Activated CD4-positive, alpha-beta T cell treated with anti-CD3 and anti-CD28 coated beads, Interleukin-2, amount 50 U/mL, for 48 hours (primary cell): Measurements from ENCODE around the gene POLE.

Experiments used
- DNase-seq, 2 experiments: peaks; one replicate each; pipeline ENCODE4 v3.0.0-alpha.2; 2020

POLE gene

DNA sequence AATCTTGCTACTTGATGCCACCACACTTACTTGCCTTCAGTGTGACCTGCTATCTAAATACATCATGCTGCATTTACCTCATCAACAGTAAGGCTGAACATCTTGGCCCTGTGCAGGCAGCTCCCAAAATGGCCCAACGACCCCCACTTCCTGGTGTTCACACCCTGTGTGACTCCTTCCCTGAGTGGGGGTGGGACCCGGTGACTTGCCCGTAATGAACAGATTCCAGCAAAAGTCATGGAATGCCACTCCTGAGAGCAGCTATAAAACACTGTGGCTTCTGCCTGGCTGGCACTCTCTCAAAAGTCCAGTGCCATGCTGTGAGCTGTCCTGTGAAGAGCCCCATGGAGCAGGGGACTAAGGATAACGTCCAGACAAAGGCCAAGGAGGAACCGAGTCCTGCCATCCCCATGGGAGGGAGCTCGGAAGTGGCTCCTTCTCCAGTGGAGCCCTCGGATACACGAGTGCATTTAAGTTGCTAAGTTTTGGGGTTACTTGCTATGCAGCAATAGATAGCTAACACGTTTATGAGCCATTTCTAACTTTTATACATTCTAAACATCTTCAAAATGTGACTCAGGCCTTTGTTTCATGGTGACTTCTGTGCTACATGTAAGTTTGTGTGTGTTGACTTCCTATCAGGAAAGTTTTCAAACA lies 35.6 kb downstream of the POLE start:
- DNase-seq: no peak

DNA sequence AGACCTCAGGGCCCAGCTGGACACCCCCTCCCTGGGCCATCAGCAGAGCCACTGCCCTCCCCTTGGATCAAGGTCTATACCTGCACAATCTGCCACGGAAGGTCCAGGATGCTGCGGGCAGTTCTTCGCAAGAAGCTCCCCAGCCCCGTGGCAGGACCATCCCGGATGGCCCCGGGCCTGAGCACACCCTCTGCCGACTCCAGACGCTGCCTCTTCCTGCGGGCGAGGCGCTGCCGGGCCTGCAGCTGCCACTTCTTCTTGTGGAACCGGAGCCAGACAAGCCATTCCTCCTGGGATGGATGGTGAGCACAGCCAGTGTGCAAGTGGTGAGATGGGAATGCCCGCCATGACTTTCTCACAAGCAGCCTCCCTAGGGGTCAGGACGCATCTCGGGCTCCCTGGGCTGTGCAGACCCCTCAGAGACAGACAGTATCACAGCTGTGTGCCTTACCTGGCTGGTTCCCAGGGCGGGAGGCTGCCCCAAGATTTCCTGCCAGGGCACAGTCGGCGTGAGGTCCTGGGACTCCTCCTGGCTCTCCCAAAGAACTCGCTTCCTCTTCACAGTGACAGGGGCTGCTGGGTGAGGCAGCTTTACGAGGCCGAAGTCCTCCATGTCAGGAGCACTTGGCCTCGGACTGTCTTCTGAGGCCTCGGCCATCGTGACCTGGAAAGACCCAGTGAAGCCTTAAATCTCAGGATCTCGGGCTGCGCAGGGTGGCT lies 37.8 kb downstream of the POLE start:
- DNase-seq: no peak

DNA sequence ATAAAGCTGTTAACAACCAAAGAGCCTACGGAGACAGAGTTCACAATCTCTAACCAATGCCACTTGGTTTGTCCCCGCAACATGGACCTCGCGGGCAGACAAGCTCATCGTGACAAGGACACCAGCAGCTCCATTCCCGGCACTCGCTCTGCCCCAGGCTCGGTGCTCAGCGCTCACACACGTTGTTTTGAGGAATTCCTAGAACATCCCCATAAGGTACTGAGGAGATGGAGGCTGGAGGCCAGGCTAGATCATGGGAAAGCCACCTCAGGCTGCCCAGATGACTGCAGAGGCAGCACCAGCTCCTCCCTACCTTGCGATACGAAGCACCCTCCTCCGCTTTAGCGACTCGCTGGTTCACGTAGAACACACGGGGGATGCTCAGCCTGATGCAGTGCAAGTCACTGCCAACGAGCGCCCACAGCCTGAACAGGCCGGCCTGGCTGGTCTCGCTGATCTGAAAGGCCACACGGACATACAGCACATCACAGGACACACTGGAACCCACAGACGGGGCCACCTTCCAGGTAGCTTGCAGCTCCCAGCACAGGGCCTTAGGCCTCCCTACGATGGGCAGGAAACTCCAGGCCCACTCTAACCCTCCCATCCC lies 38.4 kb downstream of the POLE start:
- DNase-seq: no peak

DNA sequence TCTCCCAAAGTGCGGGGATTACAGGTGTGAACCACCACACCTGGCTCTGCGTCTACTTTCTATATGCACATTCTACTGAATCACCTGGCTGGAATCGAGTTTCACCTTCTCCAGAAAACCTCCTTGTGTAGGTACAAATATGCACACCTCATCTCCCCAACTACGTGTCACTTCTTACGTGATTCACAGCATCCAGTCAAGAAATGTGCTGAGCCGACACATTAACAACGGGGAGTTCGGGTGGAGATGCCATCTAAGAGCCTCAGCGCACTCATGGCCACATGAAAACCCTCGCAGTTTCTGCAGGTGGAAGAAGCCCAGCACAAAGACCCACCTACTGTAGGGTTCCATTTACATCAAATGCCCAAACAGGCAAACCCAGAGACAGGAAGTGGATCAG lies 39.3 kb downstream of the POLE start:
- no peak for DNase-seq

DNA sequence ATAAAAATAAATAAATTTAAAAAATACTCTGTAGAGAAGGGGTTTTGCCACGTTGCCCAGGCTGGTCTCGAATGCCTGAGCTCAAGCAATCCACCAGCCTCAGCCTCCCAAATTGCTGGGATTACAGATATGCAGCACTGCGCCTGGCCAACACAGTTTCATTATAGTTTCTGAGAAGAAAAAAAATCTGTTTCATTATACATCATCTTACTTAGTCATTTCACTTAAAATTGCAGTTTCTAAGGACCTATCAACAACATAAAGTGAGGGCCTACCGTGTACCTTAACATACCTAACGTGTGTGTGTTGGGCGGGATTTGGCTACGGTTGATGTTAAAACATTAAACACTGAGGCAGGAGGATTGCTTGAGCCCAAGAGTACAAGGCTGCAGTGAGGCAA lies 40.3 kb downstream of the POLE start:
- DNase-seq: peak in 1 of 2 experiments; percentile 15

DNA sequence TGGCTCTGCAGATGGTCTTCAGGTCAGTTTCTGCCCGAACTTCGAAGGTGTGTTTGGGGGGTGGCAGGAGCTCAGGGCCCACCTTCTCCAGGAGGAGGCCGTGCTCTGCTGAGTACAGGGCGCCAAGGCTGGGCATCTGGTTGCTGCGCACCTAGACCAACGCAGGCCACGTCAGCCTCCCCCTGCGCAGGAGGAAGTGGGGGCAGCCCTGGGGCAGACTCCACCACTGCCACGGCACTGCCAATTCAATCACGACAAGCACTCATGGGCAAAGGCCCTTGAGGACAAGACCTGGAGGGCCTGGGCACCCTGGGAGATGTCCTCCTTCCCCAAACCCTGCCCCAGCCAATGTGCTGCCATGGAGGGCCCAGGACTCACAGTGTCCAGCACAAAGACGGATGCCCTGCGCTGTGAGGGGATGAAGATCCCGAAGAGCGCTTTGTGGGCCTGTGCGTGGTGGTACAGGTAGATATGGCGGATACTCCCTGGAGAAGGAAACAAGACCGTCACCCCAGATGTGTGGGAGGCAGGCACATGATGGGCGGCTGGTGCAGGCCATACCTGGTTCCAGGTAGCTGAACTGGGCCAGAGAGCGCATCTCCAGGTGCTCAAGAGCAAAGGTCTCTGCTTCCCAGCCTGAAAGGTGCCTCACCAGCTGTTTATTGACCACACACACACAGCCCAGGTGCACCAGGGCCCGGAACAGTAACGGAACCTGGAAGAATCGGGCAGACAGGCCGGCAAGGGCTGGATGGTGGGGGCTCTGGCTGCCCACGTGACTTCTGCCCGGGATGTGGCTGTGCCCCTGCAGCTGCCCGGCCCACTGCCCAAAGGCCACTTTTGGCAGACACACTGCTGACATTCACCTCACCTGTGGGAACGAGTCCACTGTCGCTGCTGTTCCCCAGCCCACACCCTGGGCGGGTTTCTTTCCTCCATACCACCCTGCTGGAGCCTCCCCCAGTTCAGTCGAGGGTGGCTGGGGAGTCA lies 44.0 kb downstream of the POLE start:
- DNase-seq: no peak

DNA sequence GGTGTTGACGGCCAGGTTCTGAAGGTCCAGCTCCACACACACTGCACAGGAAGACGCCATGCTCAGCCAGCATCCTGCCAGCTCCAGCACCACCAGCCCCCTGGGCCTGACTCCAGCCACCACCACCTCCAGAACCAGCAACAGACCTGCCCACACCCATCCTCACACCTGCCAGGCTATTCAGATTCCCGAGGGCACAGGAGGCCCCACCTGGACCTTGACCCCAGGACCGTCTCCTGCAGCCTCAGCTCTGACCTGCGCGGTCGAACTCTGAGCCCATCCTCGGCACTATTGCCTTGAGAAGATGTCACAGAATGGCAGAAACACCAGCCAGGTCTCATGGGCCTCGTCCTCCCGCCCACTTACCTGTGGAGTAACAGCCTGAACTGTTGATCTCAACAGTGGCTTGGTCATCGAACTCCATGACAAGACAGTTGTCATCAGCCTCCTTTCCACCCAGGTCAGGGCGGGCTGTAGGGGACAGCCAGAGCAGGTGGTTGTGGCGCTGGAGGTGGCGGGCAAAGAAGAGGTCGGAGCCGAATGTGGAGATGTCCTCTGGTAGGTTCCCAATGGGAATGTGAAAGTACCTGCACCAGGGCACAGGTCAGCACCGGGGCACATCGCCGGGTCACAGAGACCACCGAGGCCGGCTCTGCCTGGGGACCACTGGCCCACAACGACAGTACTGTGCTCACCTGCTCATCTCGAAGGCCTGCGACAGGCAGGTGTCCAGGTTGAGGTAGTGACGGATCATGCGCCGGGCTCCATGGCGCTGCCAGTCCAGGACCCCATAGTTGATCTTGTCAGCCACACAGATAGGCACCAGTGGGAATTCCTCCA lies 45.1 kb downstream of the POLE start:
- no peak for DNase-seq

DNA sequence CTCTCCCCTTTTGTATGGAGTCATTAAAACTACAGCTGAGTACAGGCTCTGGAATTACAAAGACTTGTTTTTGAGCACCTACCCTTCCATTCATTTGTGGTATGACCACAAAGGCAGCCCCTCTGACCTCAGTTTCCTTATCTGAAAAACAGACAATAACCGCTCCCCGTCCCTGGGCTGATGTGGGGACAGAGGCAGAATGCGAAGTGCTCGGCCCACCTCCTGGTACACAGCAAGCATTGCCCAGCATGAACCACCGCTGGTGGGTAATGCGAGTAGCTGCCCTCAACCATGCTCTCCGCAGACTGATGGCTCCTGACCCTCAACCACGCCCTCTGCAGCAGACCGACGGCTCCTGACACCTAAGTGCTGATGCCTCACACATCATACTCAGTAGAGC lies 46.2 kb downstream of the POLE start:
- no peak for DNase-seq

DNA sequence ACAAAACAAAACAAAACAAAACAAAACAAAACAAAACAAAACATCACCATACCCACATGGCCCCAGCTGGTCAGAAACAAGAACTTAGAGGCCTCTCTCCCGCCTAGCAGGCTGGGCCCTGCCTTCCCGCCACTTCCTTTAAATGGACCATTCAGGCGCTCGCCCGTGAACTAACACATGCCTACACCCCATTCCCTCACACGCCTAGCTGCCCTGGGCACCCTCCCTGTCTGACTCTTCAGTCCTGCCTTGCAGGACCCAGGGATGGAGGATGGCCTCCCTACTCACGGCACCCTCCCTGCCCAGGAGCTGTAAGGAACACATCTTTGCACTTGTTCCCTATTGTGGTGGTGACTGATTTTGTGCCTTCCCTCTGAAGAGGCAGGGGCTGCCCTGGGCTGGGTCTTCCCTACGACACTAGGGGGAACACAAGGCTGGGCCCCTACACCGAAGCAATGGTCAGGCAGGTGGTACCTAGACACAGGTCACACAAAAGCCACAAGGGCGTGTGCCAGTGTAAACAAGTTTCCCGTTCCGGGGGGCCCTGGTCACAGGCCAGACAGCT lies 47.1 kb downstream of the POLE start:
- no peak for DNase-seq

DNA sequence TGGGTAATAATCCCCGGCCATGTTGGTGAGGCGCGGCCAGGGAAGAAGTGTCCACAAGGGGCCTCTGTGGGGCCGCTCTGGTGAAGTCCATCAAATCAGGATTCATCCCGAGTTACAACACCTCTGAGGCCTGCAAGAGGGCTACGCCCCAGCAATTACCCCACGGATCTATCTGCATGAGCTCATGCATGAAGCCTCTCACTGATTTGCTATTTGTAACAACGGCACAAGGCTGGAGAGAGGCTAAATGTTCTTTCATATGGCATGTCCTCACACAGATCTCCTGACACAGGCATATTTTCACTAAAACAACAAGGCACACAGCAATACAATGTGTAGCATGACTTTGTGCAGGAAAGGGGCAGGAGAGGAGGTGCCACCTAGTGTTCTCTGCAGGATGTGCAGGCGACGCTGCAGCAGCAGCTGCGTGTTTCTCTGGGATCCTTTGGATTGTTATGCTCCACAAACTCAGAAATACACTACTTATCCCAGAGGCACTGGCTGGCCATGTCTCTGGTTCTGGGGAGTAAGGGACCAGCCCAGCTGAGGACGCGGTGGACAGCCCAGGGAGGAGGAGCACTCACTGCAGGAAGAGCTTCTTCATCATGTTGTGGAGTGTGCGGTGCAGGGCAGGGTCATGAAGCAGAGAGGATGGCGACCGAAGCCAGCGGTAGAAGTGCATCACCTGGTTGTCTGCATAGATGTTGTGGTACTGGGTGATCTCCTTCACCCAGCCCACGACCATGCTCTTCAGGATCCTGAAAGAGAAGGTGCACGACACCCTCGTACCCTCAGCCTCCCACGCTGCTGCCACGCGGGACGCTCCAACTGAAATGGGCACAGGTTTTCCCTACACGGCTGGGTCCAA lies 48.4 kb downstream of the POLE start:
- no peak for DNase-seq

DNA sequence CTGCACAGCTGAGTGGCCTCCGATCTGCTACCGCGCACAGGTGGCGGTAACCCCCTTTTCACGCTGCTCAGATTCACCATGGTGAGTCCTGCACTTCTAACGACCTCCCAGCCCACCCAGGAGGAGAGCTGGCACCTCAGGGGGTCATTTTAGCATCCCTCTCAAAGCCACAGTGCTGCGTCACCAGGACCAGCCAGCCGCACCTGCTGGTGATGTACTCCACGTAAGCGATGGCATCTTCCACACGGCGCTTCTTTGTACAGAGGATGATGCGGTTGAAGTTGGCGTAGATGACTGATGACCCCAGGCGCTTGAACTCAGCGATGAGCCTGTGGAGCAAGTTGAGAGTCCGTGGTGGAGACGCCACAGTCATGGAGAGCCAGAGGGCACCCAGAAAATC lies 49.3 kb downstream of the POLE start:
- DNase-seq: no peak

DNA sequence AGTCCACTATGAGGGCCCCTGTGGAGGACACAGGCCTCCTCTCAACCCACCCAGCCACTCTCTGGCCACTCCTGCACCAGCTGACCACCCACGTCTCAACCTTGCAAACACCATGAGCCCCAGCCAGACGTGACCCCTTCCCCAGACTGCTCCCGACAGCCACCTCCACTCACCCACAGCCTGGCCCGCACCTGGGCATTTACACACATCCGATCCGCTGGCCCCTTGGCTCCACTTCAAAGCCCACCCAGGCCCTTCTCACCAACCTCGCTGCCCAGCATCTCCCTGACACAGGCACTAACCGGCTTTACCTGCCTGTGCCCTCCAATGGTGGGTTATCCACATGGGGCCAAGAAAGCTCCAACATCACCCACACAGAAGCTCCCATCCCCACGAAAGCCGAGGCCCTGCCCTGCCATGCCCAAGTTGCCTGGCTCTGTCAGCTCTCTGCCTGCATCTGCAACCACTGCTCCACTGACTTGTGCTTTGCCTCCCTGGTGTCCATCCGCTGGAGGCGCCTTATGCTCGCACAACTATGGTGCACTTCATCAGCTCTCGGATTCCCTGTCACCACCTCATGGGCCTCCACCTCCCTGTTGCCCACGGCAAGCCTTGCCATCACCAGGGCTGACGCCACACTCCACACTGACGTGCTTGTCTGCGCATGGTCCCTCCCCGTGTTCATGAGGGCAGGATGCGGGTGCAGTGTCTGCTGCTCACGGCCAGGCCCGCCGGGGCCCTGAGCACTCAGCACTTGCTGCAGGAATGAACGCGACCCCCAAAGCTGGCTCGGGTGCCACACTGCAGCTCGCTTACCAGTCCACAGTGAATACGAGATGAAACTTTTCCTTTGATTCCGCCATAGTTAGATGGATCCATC lies 51.8 kb downstream of the POLE start:
- no peak for DNase-seq

DNA sequence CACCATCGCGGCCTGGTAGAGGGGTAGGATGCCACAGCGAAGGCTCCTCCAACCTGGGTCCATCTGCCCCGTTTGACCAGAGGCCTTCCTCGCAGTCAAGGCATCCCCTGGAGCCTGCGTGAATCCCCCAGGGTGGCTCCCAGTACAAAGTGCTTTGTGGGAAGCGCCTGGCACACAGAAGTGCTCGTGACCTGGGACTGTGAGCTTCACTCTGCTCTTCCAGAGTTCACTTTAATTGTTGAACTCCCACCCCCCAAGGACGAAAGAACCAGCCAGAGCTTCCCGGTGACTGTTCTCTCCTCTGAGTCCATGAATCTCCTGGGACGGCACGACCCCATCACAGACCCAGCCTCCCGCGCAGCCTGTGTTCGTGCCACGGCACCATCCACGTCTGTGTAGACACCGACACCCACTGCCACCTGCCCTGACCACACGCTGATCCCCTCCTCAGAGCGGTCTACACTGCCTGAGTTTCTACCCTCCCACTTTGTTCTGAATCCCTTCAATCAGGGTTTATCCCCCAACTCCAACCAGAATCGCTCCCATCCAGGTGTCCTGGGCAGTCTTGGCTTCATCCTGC lies 52.6 kb downstream of the POLE start:
- no peak for DNase-seq

DNA sequence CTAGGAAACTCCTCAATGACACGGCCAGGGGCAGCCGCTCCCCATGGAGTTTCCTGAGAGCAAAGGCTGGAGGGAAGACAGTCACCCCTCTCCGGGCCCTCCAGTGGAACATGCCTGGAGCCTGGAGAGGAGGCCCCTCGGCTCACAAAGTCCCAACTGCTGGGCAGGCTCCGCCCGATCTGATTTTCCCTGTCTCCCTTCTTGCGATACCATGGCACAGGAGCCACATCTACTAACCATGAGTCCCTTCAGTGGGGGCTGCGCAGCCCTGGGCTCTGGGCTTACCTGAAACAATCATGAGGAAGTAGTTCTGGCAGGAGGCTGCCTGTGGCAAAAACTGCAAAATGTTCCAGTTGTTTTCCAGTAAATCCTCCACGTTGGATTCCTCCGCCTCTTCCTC lies 53.2 kb downstream of the POLE start:
- DNase-seq: no peak

DNA sequence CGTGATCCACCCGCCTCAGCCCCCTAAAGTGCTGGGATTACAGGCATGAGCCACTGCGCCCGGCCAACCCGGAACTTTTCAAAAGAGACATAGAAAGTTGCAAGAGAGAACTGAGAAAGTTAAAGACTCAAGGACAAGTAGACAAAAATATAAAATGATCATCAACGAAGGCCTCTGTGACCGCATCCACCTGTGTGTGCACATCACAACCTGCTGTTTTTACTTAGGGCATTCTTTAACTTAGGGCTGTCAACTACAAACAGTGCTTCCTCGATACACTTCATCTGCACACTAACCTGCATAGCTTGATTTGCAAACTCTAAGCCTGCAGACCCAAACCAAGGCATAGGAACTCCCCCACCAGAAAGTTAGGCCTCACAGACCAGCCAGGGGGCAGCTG lies 53.7 kb downstream of the POLE start:
- no peak for DNase-seq

DNA sequence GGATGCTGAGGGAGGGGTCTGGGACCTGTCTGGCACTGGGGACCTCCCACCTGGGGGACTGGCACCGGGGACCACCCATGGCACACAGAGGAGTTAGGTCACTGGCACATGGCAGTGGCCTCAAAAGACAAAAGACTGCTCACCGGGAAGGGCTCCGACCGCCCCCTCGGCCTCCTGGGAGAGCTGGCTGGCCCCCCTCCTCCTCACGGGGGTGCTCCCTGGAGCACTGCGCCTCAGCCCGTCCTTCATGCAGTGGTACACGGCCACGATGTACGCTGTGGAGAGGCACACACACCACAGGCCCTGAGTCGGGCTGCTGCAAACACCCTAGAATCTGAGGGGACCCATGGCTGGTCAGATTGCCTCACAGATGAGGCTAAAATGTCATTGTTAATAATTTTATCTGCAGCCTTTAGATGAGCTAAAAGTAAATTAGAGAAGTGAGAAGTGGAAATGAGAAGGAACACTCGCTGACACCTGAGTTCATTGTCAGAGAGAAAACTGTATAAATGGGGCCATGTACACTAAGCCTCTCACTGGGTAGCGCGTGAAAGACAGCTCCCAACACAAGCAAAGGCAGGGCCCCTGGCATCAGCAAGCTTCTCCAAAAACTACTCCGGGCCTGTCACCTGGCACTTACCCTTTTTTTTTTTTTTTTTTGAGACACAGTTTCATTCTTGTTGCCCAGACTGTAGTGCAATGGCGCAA lies 54.5 kb downstream of the POLE start:
- no peak for DNase-seq

DNA sequence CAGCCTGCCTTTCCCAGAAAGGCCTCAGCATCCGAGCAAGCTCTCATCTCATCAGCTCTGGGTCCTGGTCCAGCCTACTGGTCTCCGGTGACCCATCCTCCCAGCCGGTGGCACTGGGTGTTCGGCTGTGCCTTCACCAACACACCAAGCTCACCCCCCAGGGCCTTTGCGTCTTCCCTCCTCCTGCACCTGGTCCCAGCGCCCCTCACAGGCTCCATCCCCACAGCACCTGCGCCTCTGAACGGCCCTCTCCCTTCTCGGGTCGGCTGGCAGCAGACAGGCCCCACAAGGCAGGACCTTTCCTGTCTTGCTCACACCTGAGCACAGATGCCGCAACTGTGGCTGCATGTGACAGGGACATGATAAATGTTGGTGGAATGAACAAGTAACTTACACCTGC lies 55.5 kb downstream of the POLE start:
- DNase-seq: no peak

DNA sequence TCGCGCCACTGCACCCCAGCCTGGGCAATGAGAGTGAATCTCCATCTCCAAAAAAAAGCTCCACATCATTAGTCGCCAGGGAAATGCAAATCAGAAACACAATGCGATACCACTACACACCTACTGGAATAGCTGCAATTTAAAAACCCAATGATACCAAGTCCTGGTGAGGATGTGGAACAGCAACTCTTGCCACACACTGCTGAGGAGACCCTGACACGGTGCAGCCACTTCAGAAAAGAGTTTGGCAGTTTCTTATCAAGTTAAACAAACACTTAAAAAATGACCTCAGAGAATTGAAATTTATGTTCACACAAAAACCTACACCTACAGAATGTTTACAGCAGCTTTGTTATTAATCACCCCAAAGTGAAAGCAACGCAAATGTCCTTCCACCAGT lies 56.5 kb downstream of the POLE start:
- DNase-seq: no peak

DNA sequence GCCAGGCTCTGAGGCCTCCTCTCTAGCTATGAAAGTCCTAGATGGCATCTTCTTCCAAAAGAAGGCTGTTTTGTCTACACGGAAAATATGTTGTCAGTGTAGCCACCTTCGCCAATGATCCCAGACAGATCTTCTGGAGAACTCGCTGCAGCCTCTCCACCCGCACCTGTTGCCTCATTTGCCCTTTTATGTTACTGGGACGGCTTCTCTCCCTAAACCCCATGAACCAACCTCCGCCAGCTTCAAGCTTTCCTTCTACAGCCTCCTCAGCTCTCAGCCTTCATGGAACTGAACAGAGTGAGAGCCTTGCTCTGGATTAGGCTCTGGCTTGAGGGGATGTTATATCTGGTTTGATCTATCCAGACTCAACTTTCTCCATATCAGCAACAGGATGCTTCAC lies 57.8 kb downstream of the POLE start:
- DNase-seq: no peak
